ENCODE measurements around the gene SGPP2.

DNA sequence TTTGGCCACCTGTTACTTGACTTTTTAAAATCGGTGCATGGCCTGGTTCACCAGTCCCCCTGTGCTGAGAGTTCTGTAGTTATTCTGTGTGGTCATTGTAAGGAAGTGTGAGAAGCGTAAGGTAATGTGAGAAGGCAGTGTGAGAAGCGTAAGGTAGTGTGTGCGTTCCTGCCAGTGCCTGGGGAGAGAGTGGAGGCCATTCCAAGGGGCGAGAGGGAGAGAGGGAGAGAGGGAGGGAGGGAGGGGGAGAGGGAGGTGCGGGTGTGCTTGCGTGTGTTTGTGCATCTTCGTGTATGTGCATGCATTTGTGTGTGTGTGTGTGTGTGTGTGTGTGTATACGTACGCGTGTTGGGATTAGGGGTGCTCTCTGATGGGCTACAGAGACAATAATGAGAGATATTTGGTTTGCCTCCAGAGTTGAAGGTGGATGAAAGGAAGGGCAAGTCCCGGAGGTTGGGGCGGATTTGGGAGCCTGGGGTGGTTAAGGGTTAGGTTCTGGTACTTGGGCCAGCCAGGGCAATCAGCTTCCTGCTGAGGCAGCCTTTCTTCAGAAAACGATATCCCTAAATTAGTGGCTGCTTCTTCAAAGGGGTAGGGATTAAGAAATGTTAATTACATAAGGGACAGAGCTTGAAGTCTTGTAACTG, 53.7 kb downstream of the SGPP2 start:
- TF ChIP-seq, protein P1, sequence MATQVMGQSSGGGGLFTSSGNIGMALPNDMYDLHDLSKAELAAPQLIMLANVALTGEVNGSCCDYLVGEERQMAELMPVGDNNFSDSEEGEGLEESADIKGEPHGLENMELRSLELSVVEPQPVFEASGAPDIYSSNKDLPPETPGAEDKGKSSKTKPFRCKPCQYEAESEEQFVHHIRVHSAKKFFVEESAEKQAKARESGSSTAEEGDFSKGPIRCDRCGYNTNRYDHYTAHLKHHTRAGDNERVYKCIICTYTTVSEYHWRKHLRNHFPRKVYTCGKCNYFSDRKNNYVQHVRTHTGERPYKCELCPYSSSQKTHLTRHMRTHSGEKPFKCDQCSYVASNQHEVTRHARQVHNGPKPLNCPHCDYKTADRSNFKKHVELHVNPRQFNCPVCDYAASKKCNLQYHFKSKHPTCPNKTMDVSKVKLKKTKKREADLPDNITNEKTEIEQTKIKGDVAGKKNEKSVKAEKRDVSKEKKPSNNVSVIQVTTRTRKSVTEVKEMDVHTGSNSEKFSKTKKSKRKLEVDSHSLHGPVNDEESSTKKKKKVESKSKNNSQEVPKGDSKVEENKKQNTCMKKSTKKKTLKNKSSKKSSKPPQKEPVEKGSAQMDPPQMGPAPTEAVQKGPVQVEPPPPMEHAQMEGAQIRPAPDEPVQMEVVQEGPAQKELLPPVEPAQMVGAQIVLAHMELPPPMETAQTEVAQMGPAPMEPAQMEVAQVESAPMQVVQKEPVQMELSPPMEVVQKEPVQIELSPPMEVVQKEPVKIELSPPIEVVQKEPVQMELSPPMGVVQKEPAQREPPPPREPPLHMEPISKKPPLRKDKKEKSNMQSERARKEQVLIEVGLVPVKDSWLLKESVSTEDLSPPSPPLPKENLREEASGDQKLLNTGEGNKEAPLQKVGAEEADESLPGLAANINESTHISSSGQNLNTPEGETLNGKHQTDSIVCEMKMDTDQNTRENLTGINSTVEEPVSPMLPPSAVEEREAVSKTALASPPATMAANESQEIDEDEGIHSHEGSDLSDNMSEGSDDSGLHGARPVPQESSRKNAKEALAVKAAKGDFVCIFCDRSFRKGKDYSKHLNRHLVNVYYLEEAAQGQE (IDR thresholded peaks at IDR 0.05; ENCODE audit: unreplicated experiment): no peak
- TF ChIP-seq, protein P2, sequence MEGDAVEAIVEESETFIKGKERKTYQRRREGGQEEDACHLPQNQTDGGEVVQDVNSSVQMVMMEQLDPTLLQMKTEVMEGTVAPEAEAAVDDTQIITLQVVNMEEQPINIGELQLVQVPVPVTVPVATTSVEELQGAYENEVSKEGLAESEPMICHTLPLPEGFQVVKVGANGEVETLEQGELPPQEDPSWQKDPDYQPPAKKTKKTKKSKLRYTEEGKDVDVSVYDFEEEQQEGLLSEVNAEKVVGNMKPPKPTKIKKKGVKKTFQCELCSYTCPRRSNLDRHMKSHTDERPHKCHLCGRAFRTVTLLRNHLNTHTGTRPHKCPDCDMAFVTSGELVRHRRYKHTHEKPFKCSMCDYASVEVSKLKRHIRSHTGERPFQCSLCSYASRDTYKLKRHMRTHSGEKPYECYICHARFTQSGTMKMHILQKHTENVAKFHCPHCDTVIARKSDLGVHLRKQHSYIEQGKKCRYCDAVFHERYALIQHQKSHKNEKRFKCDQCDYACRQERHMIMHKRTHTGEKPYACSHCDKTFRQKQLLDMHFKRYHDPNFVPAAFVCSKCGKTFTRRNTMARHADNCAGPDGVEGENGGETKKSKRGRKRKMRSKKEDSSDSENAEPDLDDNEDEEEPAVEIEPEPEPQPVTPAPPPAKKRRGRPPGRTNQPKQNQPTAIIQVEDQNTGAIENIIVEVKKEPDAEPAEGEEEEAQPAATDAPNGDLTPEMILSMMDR (conservative IDR thresholded peaks at IDR 0.05; ENCODE audit: low read depth in 2 of 2): no peak
- no peak for TF ChIP-seq EZH2 (IDR thresholded peaks at IDR 0.05; ENCODE audit: low read depth, unreplicated experiment)
- TF ChIP-seq, protein P3, sequence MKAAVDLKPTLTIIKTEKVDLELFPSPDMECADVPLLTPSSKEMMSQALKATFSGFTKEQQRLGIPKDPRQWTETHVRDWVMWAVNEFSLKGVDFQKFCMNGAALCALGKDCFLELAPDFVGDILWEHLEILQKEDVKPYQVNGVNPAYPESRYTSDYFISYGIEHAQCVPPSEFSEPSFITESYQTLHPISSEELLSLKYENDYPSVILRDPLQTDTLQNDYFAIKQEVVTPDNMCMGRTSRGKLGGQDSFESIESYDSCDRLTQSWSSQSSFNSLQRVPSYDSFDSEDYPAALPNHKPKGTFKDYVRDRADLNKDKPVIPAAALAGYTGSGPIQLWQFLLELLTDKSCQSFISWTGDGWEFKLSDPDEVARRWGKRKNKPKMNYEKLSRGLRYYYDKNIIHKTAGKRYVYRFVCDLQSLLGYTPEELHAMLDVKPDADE (IDR thresholded peaks at IDR 0.05): no peak
- no peak for TF ChIP-seq EZH2phosphoT487 (IDR thresholded peaks at IDR 0.05; ENCODE audit: unreplicated experiment)
- TF ChIP-seq ZNF114 (CRISPR knock-in tag; IDR thresholded peaks at IDR 0.05): no peak
- TF ChIP-seq, protein P4, sequence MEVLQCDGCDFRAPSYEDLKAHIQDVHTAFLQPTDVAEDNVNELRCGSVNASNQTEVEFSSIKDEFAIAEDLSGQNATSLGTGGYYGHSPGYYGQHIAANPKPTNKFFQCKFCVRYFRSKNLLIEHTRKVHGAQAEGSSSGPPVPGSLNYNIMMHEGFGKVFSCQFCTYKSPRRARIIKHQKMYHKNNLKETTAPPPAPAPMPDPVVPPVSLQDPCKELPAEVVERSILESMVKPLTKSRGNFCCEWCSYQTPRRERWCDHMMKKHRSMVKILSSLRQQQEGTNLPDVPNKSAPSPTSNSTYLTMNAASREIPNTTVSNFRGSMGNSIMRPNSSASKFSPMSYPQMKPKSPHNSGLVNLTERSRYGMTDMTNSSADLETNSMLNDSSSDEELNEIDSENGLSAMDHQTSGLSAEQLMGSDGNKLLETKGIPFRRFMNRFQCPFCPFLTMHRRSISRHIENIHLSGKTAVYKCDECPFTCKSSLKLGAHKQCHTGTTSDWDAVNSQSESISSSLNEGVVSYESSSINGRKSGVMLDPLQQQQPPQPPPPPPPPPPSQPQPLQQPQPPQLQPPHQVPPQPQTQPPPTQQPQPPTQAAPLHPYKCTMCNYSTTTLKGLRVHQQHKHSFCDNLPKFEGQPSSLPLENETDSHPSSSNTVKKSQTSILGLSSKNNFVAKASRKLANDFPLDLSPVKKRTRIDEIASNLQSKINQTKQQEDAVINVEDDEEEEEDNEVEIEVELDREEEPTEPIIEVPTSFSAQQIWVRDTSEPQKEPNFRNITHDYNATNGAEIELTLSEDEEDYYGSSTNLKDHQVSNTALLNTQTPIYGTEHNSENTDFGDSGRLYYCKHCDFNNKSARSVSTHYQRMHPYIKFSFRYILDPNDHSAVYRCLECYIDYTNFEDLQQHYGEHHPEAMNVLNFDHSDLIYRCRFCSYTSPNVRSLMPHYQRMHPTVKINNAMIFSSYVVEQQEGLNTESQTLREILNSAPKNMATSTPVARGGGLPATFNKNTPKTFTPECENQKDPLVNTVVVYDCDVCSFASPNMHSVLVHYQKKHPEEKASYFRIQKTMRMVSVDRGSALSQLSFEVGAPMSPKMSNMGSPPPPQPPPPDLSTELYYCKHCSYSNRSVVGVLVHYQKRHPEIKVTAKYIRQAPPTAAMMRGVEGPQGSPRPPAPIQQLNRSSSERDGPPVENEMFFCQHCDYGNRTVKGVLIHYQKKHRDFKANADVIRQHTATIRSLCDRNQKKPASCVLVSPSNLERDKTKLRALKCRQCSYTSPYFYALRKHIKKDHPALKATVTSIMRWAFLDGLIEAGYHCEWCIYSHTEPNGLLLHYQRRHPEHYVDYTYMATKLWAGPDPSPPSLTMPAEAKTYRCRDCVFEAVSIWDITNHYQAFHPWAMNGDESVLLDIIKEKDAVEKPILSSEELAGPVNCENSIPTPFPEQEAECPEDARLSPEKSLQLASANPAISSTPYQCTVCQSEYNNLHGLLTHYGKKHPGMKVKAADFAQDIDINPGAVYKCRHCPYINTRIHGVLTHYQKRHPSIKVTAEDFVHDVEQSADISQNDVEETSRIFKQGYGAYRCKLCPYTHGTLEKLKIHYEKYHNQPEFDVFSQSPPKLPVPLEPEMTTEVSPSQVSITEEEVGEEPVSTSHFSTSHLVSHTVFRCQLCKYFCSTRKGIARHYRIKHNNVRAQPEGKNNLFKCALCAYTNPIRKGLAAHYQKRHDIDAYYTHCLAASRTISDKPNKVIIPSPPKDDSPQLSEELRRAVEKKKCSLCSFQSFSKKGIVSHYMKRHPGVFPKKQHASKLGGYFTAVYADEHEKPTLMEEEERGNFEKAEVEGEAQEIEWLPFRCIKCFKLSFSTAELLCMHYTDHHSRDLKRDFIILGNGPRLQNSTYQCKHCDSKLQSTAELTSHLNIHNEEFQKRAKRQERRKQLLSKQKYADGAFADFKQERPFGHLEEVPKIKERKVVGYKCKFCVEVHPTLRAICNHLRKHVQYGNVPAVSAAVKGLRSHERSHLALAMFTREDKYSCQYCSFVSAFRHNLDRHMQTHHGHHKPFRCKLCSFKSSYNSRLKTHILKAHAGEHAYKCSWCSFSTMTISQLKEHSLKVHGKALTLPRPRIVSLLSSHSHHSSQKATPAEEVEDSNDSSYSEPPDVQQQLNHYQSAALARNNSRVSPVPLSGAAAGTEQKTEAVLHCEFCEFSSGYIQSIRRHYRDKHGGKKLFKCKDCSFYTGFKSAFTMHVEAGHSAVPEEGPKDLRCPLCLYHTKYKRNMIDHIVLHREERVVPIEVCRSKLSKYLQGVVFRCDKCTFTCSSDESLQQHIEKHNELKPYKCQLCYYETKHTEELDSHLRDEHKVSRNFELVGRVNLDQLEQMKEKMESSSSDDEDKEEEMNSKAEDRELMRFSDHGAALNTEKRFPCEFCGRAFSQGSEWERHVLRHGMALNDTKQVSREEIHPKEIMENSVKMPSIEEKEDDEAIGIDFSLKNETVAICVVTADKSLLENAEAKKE (CRISPR knock-in tag; IDR thresholded peaks at IDR 0.05): no peak
- no peak for TF ChIP-seq POLR2AphosphoS5 (IDR thresholded peaks at IDR 0.05; ENCODE audit: low read depth)
- TF ChIP-seq CREB1 (CRISPR knock-in tag; IDR thresholded peaks at IDR 0.05; ENCODE audit: low read depth): no peak
- TF ChIP-seq JUNB (IDR thresholded peaks at IDR 0.05; ENCODE audit: unreplicated experiment): no peak
- no peak for TF ChIP-seq NANOG (IDR thresholded peaks at IDR 0.05; ENCODE audit: borderline replicate concordance)
- no peak for TF ChIP-seq STAT1 (IDR thresholded peaks at IDR 0.05; ENCODE audit: unreplicated experiment)
